HG02642 (cell line): ENCODE data around the gene CCL28.
"Not testable (repeated sequence)": the region's sequence is repeated elsewhere in the genome, so short reads cannot be mapped to it uniquely, and the experiment has no call there.

Experiments used
- ATAC-seq: cut with Tn5 transposase; IDR thresholded peaks from one replicate; pipeline ENCODE4 v1.9.1; 2021; ENCODE audit warnings: mild to moderate bottlenecking; ENCODE audit not compliant: unreplicated experiment, poor library complexity

The CCL28 gene

GRCh38 chr5:43412156-43412555, at the start of gene CCL28:
Gene CCL28 (minus strand): TSS chr5:43412391. CDS start chr5:43412316, 75 bp downstream.
- no peak for ATAC-seq

- ATAC-seq: no peak
Measured at GRCh38 chr5:43461066-43461465, 48.9 kb upstream of the CCL28 start.

DNA sequence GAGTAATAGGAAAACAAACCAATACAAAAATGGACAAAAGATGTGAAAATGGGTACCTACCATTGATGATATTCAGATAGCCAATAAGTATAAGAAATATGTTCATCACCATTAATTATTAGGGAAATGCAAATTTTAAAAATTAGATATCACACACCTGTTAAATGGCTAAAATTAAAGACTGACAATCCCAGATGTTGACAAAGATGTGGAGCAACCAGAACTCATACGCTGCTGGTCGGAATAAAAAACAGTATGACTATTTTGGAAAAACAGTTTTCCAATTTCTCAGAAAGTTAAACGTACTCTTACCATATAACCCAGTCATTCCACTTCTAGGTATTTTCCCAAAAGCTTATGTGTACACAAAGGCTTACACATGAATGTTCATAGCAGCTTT, 44.4 kb upstream of the CCL28 start:
- ATAC-seq: no peak

DNA sequence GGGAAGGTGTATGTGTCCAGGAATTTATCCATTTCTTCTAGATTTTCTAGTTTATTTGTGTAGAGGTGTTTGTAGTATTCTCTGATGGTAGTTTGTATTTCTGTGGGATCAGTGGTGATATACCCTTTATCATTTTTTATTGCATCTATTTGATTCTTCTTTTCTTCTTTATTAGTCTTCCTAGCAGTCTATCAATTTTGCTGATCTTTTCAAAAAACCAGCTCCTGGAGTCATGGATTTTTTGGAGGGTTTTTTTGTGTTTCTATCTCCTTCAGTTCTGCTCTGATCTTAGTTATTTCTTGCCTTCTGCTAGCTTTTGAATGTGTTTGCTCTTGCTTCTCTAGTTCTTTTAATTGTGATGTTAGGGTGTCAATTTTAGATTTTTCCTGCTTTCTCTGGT, 29.4 kb upstream of the CCL28 start:
- ATAC-seq: not testable (repeated sequence)

DNA sequence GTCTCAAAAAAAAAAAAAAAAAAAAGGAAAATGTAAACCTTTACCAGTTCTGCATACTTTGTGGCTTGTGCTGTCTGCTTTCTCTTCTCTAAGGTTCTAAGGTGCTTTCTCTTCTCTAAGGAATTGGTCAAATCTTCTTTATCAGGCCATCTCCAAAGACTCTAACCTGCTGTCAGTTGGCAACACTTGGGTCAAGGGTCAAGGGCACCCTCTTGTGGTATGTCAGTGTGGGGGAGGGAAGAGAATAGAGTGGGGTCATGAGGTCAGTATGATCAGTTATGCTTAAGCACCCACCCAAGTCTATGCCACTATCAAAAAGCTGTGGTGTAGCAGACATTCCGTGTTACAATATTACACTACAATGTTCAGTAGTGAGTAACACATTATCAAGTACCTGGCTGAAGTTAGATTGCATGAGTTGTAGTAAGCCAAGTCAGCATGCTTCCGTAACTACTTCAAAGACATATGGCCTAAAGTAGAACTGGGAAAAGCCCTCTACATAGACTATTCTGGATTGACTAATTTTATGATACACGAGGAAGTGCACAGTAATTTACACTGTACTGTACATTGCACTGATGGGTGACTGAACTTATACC, 25.0 kb upstream of the CCL28 start:
- ATAC-seq: no peak

- ATAC-seq: no peak
Measured at GRCh38 chr5:43433382-43433781, 21.2 kb upstream of the CCL28 start.

DNA sequence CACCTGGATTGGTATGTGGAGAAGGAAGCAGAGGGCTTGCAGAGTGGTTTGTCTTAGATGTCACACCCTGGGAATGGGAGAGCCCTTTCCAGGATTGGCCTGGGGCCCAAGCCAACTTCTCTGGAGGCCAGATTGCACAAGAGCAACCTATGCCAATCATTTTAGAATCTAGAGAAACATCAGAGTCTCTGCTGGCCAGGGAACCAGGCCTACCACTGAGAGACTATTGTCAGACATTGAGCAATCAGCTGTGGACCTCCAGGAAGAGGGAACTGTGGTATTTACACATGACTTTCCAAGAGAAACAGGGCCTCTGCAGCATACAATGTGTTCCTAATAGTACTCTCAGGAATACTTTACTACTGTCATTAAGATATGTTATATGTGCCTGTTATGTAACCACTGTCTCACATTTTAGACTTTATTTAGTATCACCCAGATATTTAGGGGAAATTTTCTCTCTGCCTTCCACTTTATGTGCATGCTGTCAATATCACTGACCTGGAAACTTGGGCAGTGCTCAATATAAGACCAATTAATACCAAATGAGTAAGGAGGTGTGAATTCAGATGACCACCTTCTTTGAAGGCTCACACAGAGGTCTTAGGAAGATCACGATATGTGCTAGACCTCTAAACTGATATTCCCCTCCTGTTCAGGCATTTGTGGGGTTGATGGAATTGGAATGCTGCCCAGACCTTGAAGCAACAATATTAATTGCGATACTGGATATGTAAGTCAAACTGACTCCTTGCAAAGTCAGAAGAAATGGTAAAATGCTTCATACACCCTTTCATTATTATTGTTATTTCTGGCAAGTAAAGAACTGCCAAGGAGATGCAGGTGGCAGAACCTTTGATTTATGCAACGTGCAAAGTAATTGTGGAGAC, 20.5 kb upstream of the CCL28 start:
- no peak for ATAC-seq

- ATAC-seq: no peak
Measured at GRCh38 chr5:43429706-43430105, 17.5 kb upstream of the CCL28 start.

- no peak for ATAC-seq
Measured at GRCh38 chr5:43429016-43429415, 16.8 kb upstream of the CCL28 start.

DNA sequence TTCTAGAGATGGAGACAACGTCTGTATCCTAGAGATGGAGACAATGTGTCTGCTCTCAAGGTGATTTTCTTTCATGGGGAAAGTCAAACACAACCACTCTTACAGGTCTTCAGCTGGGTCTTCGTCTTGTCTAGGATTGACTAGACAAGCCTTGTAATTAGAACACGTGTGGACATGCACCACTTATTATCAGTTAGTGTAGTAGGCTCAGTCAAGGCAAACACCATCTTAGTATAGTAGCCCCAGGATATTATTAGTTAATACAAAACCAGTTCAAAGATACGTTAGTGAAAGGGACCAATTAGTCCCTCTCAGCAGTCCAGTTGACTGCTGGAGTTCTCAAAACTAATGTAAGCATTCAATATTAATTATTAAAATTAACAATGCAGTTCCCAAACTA, 15.1 kb upstream of the CCL28 start:
- ATAC-seq: no peak

DNA sequence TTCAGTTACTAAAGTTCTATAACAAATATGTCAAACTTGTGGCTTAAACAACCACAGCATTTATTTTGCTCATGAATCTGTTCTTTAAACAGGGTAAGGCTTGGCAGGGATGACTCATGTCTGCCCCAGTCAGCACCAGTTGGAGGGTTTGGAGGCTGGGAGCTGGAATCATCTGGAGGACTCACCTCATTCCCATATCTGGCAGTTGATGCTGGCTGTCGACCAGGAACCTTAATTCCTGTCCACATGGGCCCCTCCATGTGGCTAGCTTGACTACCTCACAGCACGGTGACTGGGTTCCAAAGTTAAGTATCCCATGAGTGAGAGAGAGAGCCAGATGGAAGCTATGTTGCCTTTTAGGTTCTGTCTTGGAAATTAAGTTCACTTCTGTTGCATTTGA, 13.8 kb upstream of the CCL28 start:
- ATAC-seq: no peak

- not testable (repeated sequence) for ATAC-seq
Measured at GRCh38 chr5:43423086-43423485, 10.9 kb upstream of the CCL28 start.

DNA sequence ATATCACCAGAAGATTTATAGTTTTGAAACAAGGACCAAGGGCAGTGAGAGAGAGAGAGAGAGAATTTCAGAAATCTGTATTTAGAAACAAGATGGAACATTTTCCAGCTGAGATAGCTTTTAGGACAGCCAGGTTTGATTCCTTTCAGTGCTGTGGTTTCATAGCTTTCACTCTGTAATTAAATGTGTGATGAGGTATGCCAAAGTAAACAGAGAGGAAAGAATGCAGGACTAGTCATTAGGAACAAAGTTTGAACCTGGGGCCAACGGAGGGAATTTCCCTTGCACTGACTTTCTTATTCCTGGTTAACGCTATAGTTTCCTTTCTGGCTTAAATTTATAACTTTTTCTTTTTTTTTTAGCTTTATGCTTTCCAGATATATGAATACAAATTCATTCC, 10.0 kb upstream of the CCL28 start:
- ATAC-seq: no peak

GRCh38 chr5:43421450-43422133, 9.4 kb upstream of the CCL28 start:
- no peak for ATAC-seq

- no peak for ATAC-seq
Measured at GRCh38 chr5:43420241-43420640, 8.1 kb upstream of the CCL28 start.

DNA sequence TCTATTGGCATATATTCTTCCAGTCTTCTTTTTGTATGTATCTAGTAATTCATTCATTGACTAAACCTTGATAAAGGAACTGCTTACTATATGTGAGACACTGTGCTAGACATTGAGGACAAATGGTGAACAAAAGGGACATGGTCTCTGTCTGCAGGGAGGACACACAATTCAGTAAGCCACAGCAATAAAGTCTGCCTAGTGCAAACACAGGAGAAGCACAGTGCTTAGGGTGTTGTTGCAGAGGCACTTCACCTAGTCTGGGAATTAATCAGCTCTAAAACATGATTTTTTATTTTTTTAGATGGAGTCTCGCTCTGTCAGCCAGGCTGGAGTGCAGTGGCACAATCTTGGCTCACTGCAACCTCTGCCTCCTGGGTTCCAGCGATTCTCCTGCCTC, 6.4 kb upstream of the CCL28 start:
- ATAC-seq: no peak

- no peak for ATAC-seq
Measured at GRCh38 chr5:43416803-43417394, 4.7 kb upstream of the CCL28 start.

GRCh38 chr5:43415935-43416802, 4.0 kb upstream of the CCL28 start:
- no peak for ATAC-seq

- ATAC-seq: no peak
Measured at GRCh38 chr5:43413966-43414365, 1.8 kb upstream of the CCL28 start.

DNA sequence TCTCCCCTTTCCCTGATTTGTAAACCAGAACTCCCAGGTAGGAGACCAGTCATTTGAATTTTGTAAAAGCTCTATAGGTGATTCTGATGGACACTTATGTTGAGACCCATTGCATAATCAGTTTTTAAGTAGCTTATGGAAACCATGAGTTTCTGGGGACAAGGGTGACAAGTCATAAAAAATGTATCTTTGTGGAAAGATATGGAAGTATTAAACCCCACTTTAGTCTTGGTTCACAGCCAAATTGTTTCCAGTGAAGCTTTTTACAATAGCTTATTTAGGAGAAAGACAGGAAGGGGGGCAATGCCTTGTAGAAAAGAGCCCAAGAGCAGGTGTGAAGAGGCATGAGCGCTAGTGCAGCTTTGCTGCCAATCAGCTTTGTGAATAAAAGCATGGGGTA, 453 bp upstream of the CCL28 start:
- no peak for ATAC-seq
